RPMI7951 (cell line): Measurements from ENCODE around the gene MAPK8IP2. TPM values are rescaled to one million over a fixed set of nuclear protein-coding genes. Genes with fewer than 3 reads are reported as not detected.
A peak's percentile ranks its signal among the peaks of the same experiment; 100 is the strongest.

Source experiments
- DNase-seq: peaks from one replicate; pipeline ENCODE4 v3.0.0-alpha.2; 2012; ENCODE audit warnings: low read depth
- total RNA-seq: library from RNA; depleted of rRNA; stranded (reverse); fragments of >200 nt; shearing (Covaris generic); gene quantifications from 2 replicates; pipeline ENCODE4 v1.2.3, GENCODE V29; 2014; rRNA removed

The MAPK8IP2 gene
- total RNA-seq: under 0.01 and 0.39 TPM in 2 replicates

- no peak for DNase-seq
These were observed at the start of gene MAPK8IP2 for GRCh38 chr22:50600538-50600937. Gene MAPK8IP2, plus strand, starts transcription at chr22:50600793. Its CDS starts 26 bp downstream, at chr22:50600819.

- no peak for DNase-seq
These were observed 49.3 kb upstream of the MAPK8IP2 start for GRCh38 chr22:50551160-50551752.

- no peak for DNase-seq
These were observed 47.3 kb upstream of the MAPK8IP2 start for GRCh38 chr22:50553310-50553709.

GRCh38 chr22:50556703-50557102 is 43.9 kb upstream of the MAPK8IP2 start:
- no peak for DNase-seq

- DNase-seq: no peak
These were observed 40.6 kb upstream of the MAPK8IP2 start for GRCh38 chr22:50560034-50560433.

GRCh38 chr22:50561401-50562358 is 38.9 kb upstream of the MAPK8IP2 start:
- no peak for DNase-seq

GRCh38 chr22:50562523-50563412 is 37.8 kb upstream of the MAPK8IP2 start, which contains the start of gene SYCE3:
Gene SYCE3, minus strand, starts transcription at chr22:50562919. Its CDS starts 6,514 bp downstream, at chr22:50556405.
- DNase-seq: peak; percentile 86

GRCh38 chr22:50563413-50564160 is 37.0 kb upstream of the MAPK8IP2 start:
- DNase-seq: no peak

- DNase-seq: no peak
These were observed 36.3 kb upstream of the MAPK8IP2 start for GRCh38 chr22:50564289-50564688.

- DNase-seq: no peak
These were observed 32.8 kb upstream of the MAPK8IP2 start for GRCh38 chr22:50567721-50568252.

- no peak for DNase-seq
These were observed 32.0 kb upstream of the MAPK8IP2 start for GRCh38 chr22:50568626-50569025.

GRCh38 chr22:50569041-50569459 is 31.5 kb upstream of the MAPK8IP2 start:
- no peak for DNase-seq

- no peak for DNase-seq
These were observed 30.6 kb upstream of the MAPK8IP2 start for GRCh38 chr22:50569896-50570535.

- no peak for DNase-seq
These were observed 29.7 kb upstream of the MAPK8IP2 start for GRCh38 chr22:50570861-50571260.

GRCh38 chr22:50571264-50572175 is 29.1 kb upstream of the MAPK8IP2 start:
- DNase-seq: no peak

GRCh38 chr22:50572965-50573364 is 27.6 kb upstream of the MAPK8IP2 start:
- no peak for DNase-seq

GRCh38 chr22:50573491-50574382 is 26.9 kb upstream of the MAPK8IP2 start:
- DNase-seq: no peak

GRCh38 chr22:50574383-50574755 is 26.2 kb upstream of the MAPK8IP2 start:
- DNase-seq: no peak
